HG02610 (cell line): Measurements from ENCODE around the gene HYCC2.
"Not testable (repeated sequence)": the region's sequence is repeated elsewhere in the genome, so short reads cannot be mapped to it uniquely, and the experiment has no call there.

Source experiments
- ATAC-seq: cut with Tn5 transposase; IDR thresholded peaks from one replicate; pipeline ENCODE4 v1.9.1; 2021; ENCODE audit warnings: mild to moderate bottlenecking, moderate library complexity; ENCODE audit not compliant: unreplicated experiment

HYCC2 gene

GRCh38 chr2:201071479-201072200, at the start of gene HYCC2, which contains the start of gene NDUFB3:
Gene HYCC2, minus strand, starts transcription at chr2:201071671. Its CDS starts 47,662 bp downstream, at chr2:201024009.
Gene NDUFB3, plus strand, starts transcription at chr2:201072001. Its CDS starts 6,882 bp downstream, at chr2:201078883.
- ATAC-seq = peak; percentile 99

GRCh38 chr2:201118961-201119854, 47.7 kb upstream of the HYCC2 start:
- ATAC-seq = peak; percentile 4

GRCh38 chr2:201118121-201118960, 46.9 kb upstream of the HYCC2 start:
- ATAC-seq = peak; percentile 54

- ATAC-seq = not testable (repeated sequence)
Measured at GRCh38 chr2:201117735-201118094, 46.2 kb upstream of the HYCC2 start.

GRCh38 chr2:201116959-201117734, 45.7 kb upstream of the HYCC2 start:
- no peak for ATAC-seq

GRCh38 chr2:201116115-201116958, 44.9 kb upstream of the HYCC2 start, which contains the start of gene CFLAR:
Gene CFLAR, plus strand, starts transcription at chr2:201116164. Its CDS starts 13,702 bp downstream, at chr2:201129866.
- ATAC-seq = peak; percentile 27

- no peak for ATAC-seq
Measured at GRCh38 chr2:201114846-201115245, 43.4 kb upstream of the HYCC2 start.

- no peak for ATAC-seq
Measured at GRCh38 chr2:201114350-201114749, 42.9 kb upstream of the HYCC2 start.

GRCh38 chr2:201111096-201111495, 39.6 kb upstream of the HYCC2 start:
- ATAC-seq = no peak

- ATAC-seq = no peak
Measured at GRCh38 chr2:201110615-201111014, 39.1 kb upstream of the HYCC2 start.

- ATAC-seq = no peak
Measured at GRCh38 chr2:201109186-201109585, 37.7 kb upstream of the HYCC2 start.

GRCh38 chr2:201108341-201108740, 36.9 kb upstream of the HYCC2 start:
- ATAC-seq = no peak

GRCh38 chr2:201107624-201108023, 36.2 kb upstream of the HYCC2 start:
- no peak for ATAC-seq

GRCh38 chr2:201105759-201106158, 34.3 kb upstream of the HYCC2 start:
- no peak for ATAC-seq

GRCh38 chr2:201100497-201100896, 29.0 kb upstream of the HYCC2 start:
- ATAC-seq = no peak

GRCh38 chr2:201093573-201093972, 22.1 kb upstream of the HYCC2 start:
- ATAC-seq = no peak

GRCh38 chr2:201090574-201090973, 19.1 kb upstream of the HYCC2 start:
- no peak for ATAC-seq

GRCh38 chr2:201084863-201085262, 13.4 kb upstream of the HYCC2 start:
- ATAC-seq = no peak

GRCh38 chr2:201074996-201075395, 3.5 kb upstream of the HYCC2 start:
- ATAC-seq = no peak
